ENCODE measurements around the gene HIPK2. TPM values are rescaled to one million over a fixed set of nuclear protein-coding genes. Genes with fewer than 3 reads are reported as not detected.
A peak's percentile ranks its signal among the peaks of the same experiment; 100 is the strongest.

The HIPK2 gene
- polyA plus RNA-seq, 3 donors = 1.6 to 12.1 (median 3.0) TPM

- Histone ChIP-seq H2AFZ (ENCODE audit: insufficient read depth, low read depth, low read length, poor library complexity, severe bottlenecking) (no peak overlapping the region), H3K36me3 (replicated peaks in 1 of 2; ENCODE audit: control insufficient read depth in 1 of 2, insufficient read depth in 2 of 2, low read length in 2 of 2) (peaks cover 2 to 14% of the 10 kb centered on the region in 2 donors), H3K4me1 (ENCODE audit: control insufficient read depth in 1 of 2, insufficient read depth in 2 of 2, low read length in 2 of 2) (peaks cover 3 to 6% of the 10 kb centered on the region in 2 donors), H3K79me2 (ENCODE audit: insufficient read depth, low read length) (peaks cover 25% of the 10 kb centered on the region), H3K9me3 (replicated peaks in 1 of 2; ENCODE audit: control insufficient read depth in 1 of 2, insufficient read depth in 1 of 2, low read length in 2 of 2) (no peaks in the 10 kb centered on the region), H3K4me2 (replicated peaks; ENCODE audit: extremely low read depth, low read length, poor library complexity, severe bottlenecking) (no peak overlapping the region), H3K9ac (ENCODE audit: insufficient read depth, low read length, poor library complexity, severe bottlenecking) (no peak overlapping the region), H4K20me1 (ENCODE audit: insufficient read depth, low read length) (peaks cover 27% of the 10 kb centered on the region), H3K27me3 (ENCODE audit: control insufficient read depth in 2 of 2, insufficient read depth in 2 of 2, low read length in 2 of 2) (no peaks in the 10 kb centered on the region), H3K4me3 (replicated peaks in 1 of 3; ENCODE audit: low read depth in 2 of 3, low read length in 3 of 3) (no peak overlapping the region), H3K27ac (ENCODE audit: low read depth in 1 of 2, low read length in 2 of 2) (no peak overlapping the region)
- 100% methylated on average over 2 of the region's 11 CpGs for WGBS (ENCODE audit: insufficient coverage)
- intact Hi-C loops (cut with micrococcal nuclease) = loop anchor here in 1 of 2 donors (10.0 kb wide), 1 partner anchor 245 kb away; no protein-coding TSS in a partner anchor
- DNase-seq = no peak
- no peak for TF ChIP-seq CTCF (IDR thresholded peaks at IDR 0.05)
- Mint-ChIP-seq H3K27me3 (ENCODE audit: low read depth in 3 of 3) (peaks cover 0 to 2% (median 0%) of the 10 kb centered on the region in 3 donors), H3K9me3 (no peaks in the 10 kb centered on the region), H3K36me3 (peaks cover 40 to 41% of the 10 kb centered on the region in 2 donors), H3K27ac (peak overlapping the region in 2 of 7 donors; percentile 34 to 62), H3K4me1 (peaks cover 7% of the 10 kb centered on the region), H3K4me3 (no peak overlapping the region)
Measured at GRCh38 chr7:139669106-139670061, 108.4 kb downstream of the HIPK2 start.

- Histone ChIP-seq H3K4me3 (replicated peaks in 1 of 3; ENCODE audit: low read depth in 2 of 3, low read length in 3 of 3) (no peak overlapping the region), H3K4me1 (ENCODE audit: control insufficient read depth in 1 of 2, insufficient read depth in 2 of 2, low read length in 2 of 2) (peaks cover 15 to 20% of the 10 kb centered on the region in 2 donors), H3K9ac (ENCODE audit: insufficient read depth, low read length, poor library complexity, severe bottlenecking) (no peak overlapping the region), H2AFZ (ENCODE audit: insufficient read depth, low read depth, low read length, poor library complexity, severe bottlenecking) (no peak overlapping the region), H3K36me3 (replicated peaks in 1 of 2; ENCODE audit: control insufficient read depth in 1 of 2, insufficient read depth in 2 of 2, low read length in 2 of 2) (peaks cover 0 to 6% of the 10 kb centered on the region in 2 donors), H3K9me3 (replicated peaks in 1 of 2; ENCODE audit: control insufficient read depth in 1 of 2, insufficient read depth in 1 of 2, low read length in 2 of 2) (no peaks in the 10 kb centered on the region), H3K79me2 (ENCODE audit: insufficient read depth, low read length) (peaks cover 23% of the 10 kb centered on the region), H4K20me1 (ENCODE audit: insufficient read depth, low read length) (peaks cover 47% of the 10 kb centered on the region), H3K4me2 (replicated peaks; ENCODE audit: extremely low read depth, low read length, poor library complexity, severe bottlenecking) (no peak overlapping the region), H3K27ac (ENCODE audit: low read depth in 1 of 2, low read length in 2 of 2) (no peak overlapping the region), H3K27me3 (ENCODE audit: control insufficient read depth in 2 of 2, insufficient read depth in 2 of 2, low read length in 2 of 2) (no peaks in the 10 kb centered on the region)
- no peak overlapping the region for H3K4me3 Mint-ChIP-seq
- no CpG with 5 or more reads among the region's 1 CpG for WGBS (ENCODE audit: insufficient coverage)
- TF ChIP-seq CTCF (IDR thresholded peaks at IDR 0.05) = no peak
- intact Hi-C loops (cut with micrococcal nuclease) = no loop called here
- peaks cover 0 to 2% (median 0%) of the 10 kb centered on the region in 3 donors for H3K27me3 Mint-ChIP-seq (ENCODE audit: low read depth in 3 of 3)
- H3K36me3 Mint-ChIP-seq = peaks cover 28 to 31% of the 10 kb centered on the region in 2 donors
- DNase-seq = no peak
- H3K27ac Mint-ChIP-seq = no peak overlapping the region
- peaks cover 24% of the 10 kb centered on the region for H3K4me1 Mint-ChIP-seq
- no peaks in the 10 kb centered on the region for H3K9me3 Mint-ChIP-seq
Measured at GRCh38 chr7:139667377-139667776, 110.4 kb downstream of the HIPK2 start.

Measured in CD14-positive monocyte (primary cell).